Astrocyte (in vitro differentiated cells and primary cell): ENCODE data around the gene NSD2. TPM values are rescaled to one million over a fixed set of nuclear protein-coding genes. Genes with fewer than 3 reads are reported as not detected.

Experiments
- DNase-seq: peaks from one replicate; pipeline ENCODE4 v3.0.0-alpha.2; 2010; ENCODE audit warnings: low read depth
- FAIRE-seq: peaks from 2 replicates; lab custom pipeline; 2011; peaks lifted over from hg19 to GRCh38; lab: Jason Lieb, UNC
- H2AFZ ChIP-seq: 2 replicates; pipeline ENCODE4 v1.6.0; 2012; ENCODE audit warnings: low read depth, low read length, inconsistent platforms
- H3K27ac ChIP-seq: 2 replicates; pipeline ENCODE4 v1.5.1; 2011; ENCODE audit warnings: low read depth, low read length, inconsistent platforms
- H3K27me3 ChIP-seq: 2 replicates; pipeline ENCODE4 v1.6.0; 2011; ENCODE audit warnings: low read length, inconsistent platforms; ENCODE audit not compliant: insufficient read depth
- H3K36me3 ChIP-seq: 2 replicates; pipeline ENCODE4 v1.5.1; 2011; ENCODE audit warnings: low read length, inconsistent platforms; ENCODE audit not compliant: insufficient read depth
- H3K4me1 ChIP-seq: 2 replicates; pipeline ENCODE4 v1.5.1; 2011; ENCODE audit warnings: low read length, inconsistent platforms; ENCODE audit not compliant: insufficient read depth
- H3K4me2 ChIP-seq: 2 replicates; pipeline ENCODE4 v1.6.0; 2012; ENCODE audit warnings: low read length, inconsistent platforms
- H3K4me3 ChIP-seq: 2 replicates; pipeline ENCODE4 v1.5.1; 2011; ENCODE audit warnings: low read depth, mild to moderate bottlenecking, low read length, inconsistent platforms; ENCODE audit not compliant: insufficient read depth
- H3K79me2 ChIP-seq: 2 replicates; pipeline ENCODE4 v1.6.0; 2012; ENCODE audit warnings: mild to moderate bottlenecking, low read length, inconsistent platforms; ENCODE audit not compliant: insufficient read depth
- H3K9ac ChIP-seq: 2 replicates; pipeline ENCODE4 v1.6.0; 2012; ENCODE audit warnings: mild to moderate bottlenecking, low read length, inconsistent platforms
- H3K9me3 ChIP-seq: 2 replicates; pipeline ENCODE4 v1.5.1; 2012; ENCODE audit warnings: low read depth, mild to moderate bottlenecking, low read length, inconsistent platforms; ENCODE audit not compliant: insufficient read depth
- H4K20me1 ChIP-seq: 2 replicates; pipeline ENCODE4 v1.6.0; 2012; ENCODE audit warnings: low read length, inconsistent platforms; ENCODE audit not compliant: insufficient read depth
- H3K27ac Mint-ChIP-seq: one replicate; pipeline ENCODE4 v1.8.0; 2021; ENCODE audit warnings: mild to moderate bottlenecking, mixed read lengths; ENCODE audit not compliant: unreplicated experiment
- H3K27me3 Mint-ChIP-seq: one replicate; pipeline ENCODE4 v1.8.0; 2021; ENCODE audit warnings: low read depth, mixed read lengths; ENCODE audit not compliant: unreplicated experiment
- H3K36me3 Mint-ChIP-seq: one replicate; pipeline ENCODE4 v1.8.0; 2021; ENCODE audit warnings: low read depth, mixed read lengths; ENCODE audit not compliant: unreplicated experiment
- H3K4me1 Mint-ChIP-seq: one replicate; pipeline ENCODE4 v1.8.0; 2021; ENCODE audit warnings: low read depth, mixed read lengths; ENCODE audit not compliant: unreplicated experiment
- H3K4me3 Mint-ChIP-seq: one replicate; pipeline ENCODE4 v1.8.0; 2021; ENCODE audit warnings: mild to moderate bottlenecking, moderate library complexity, mixed read lengths; ENCODE audit not compliant: unreplicated experiment
- H3K9me3 Mint-ChIP-seq: one replicate; pipeline ENCODE4 v1.8.0; 2021; ENCODE audit warnings: mild to moderate bottlenecking, mixed read lengths; ENCODE audit not compliant: unreplicated experiment
- CTCF ChIP-seq: IDR thresholded peaks from 2 replicates; pipeline ENCODE4 v1.5.1; 2011; ENCODE audit warnings: low read depth, mild to moderate bottlenecking, inconsistent platforms, low read length, moderate library complexity; ENCODE audit not compliant: insufficient read depth
- EZH2 ChIP-seq: IDR thresholded peaks from 2 replicates; pipeline ENCODE4 v1.6.1; 2012; ENCODE audit warnings: mild to moderate bottlenecking, low read length, inconsistent platforms; ENCODE audit not compliant: insufficient read depth
- total RNA-seq: library from RNA; stranded (reverse); gene quantifications from 2 replicates; pipeline ENCODE4 v1.2.1, GENCODE V29; 2021

Gene NSD2
- total RNA-seq, 1 donor from 2014 or later = 31.3 TPM

- no peaks in the 10 kb centered on the region for H3K27me3 ChIP-seq
- no peaks in the 10 kb centered on the region for H3K9me3 ChIP-seq
- peaks cover 20% of the 10 kb centered on the region for H3K4me1 ChIP-seq
- Mint-ChIP-seq H3K9me3 (peaks cover 2% of the 10 kb centered on the region), H3K4me1 (peaks cover 2% of the 10 kb centered on the region), H3K36me3 (no peaks in the 10 kb centered on the region), H3K4me3 (no peak overlapping the region), H3K27me3 (peaks cover 16% of the 10 kb centered on the region), H3K27ac (no peak overlapping the region)
- peak overlapping the region; percentile 88 for H3K4me2 ChIP-seq
- no peak for FAIRE-seq
- no peak for DNase-seq
- no peak overlapping the region for H2AFZ ChIP-seq
- peak overlapping the region; percentile 64 for H3K4me3 ChIP-seq
- H3K36me3 ChIP-seq = no peaks in the 10 kb centered on the region
- peaks cover 51% of the 10 kb centered on the region for H3K79me2 ChIP-seq
- H3K9ac ChIP-seq = peak overlapping the region; percentile 84
- H4K20me1 ChIP-seq = peaks cover 14% of the 10 kb centered on the region
- TF ChIP-seq EZH2 = no peak
- TF ChIP-seq CTCF = no peak
- H3K27ac ChIP-seq = peak overlapping the region; percentile 73
Observed at GRCh38 chr4:1871471-1872021, 353 bp downstream of the NSD2 start.

- Histone ChIP-seq H3K4me1 (peaks cover 20% of the 10 kb centered on the region), H2AFZ (peak overlapping the region; percentile 0), H3K4me3 (peak overlapping the region; percentile 64), H3K9me3 (no peaks in the 10 kb centered on the region), H3K4me2 (peak overlapping the region; percentile 88), H3K36me3 (no peaks in the 10 kb centered on the region), H3K79me2 (peaks cover 64% of the 10 kb centered on the region), H3K27ac (peak overlapping the region; percentile 73), H3K9ac (peak overlapping the region; percentile 84), H4K20me1 (peaks cover 25% of the 10 kb centered on the region), H3K27me3 (no peaks in the 10 kb centered on the region)
- peak; percentile 78 for DNase-seq
- peak overlapping the region; percentile 79 for H3K4me3 Mint-ChIP-seq
- TF ChIP-seq CTCF (no peak), EZH2 (no peak)
- H3K27ac Mint-ChIP-seq = no peak overlapping the region
- peaks cover 8% of the 10 kb centered on the region for H3K4me1 Mint-ChIP-seq
- H3K36me3 Mint-ChIP-seq = no peaks in the 10 kb centered on the region
- H3K9me3 Mint-ChIP-seq = peaks cover 2% of the 10 kb centered on the region
- no peak for FAIRE-seq
- H3K27me3 Mint-ChIP-seq = peaks cover 5% of the 10 kb centered on the region
Observed at GRCh38 chr4:1872870-1873269, 1.7 kb downstream of the NSD2 start.

- peaks cover 21% of the 10 kb centered on the region for H3K4me1 ChIP-seq
- peaks cover 27% of the 10 kb centered on the region for H4K20me1 ChIP-seq
- Mint-ChIP-seq H3K9me3 (peaks cover 2% of the 10 kb centered on the region), H3K4me3 (peak overlapping the region; percentile 54), H3K27ac (no peak overlapping the region), H3K4me1 (peaks cover 8% of the 10 kb centered on the region), H3K27me3 (peaks cover 4% of the 10 kb centered on the region), H3K36me3 (no peaks in the 10 kb centered on the region)
- peak overlapping the region; percentile 73 for H3K27ac ChIP-seq
- DNase-seq (no peak), FAIRE-seq (no peak)
- H3K36me3 ChIP-seq = no peaks in the 10 kb centered on the region
- H2AFZ ChIP-seq = no peak overlapping the region
- H3K27me3 ChIP-seq = no peaks in the 10 kb centered on the region
- H3K9ac ChIP-seq = peak overlapping the region; percentile 84
- H3K4me3 ChIP-seq = peak overlapping the region; percentile 64
- H3K9me3 ChIP-seq = no peaks in the 10 kb centered on the region
- H3K79me2 ChIP-seq = peaks cover 68% of the 10 kb centered on the region
- H3K4me2 ChIP-seq = peak overlapping the region; percentile 88
- TF ChIP-seq EZH2 = no peak
- no peak for TF ChIP-seq CTCF
Observed at GRCh38 chr4:1873291-1873690, 2.1 kb downstream of the NSD2 start.
